Left lung (tissue), 10 donors: ENCODE results near the gene CYBA. TPM values are rescaled to one million over a fixed set of nuclear protein-coding genes. Genes with fewer than 3 reads are reported as not detected.

ENCODE experiments used
- ATAC-seq: fragments of 200-7000 bp; cut with Tn5 transposase; one replicate; pipeline ENCODE4 v1.9.1; 2020; ENCODE audit warnings: moderate library complexity
- DNase-seq, 4 donors: peaks; one replicate each; pipeline ENCODE4 v3.0.0-alpha.2; 2013 to 2020
- H3K27ac ChIP-seq, 2 donors: fragments of 200-600 bp; sonication (generic) in 1 of 2; one replicate each; pipeline versions ENCODE4 v1.5.0 to v1.8.0; 2020 to 2021
- H3K27me3 ChIP-seq, 2 donors: fragments of 200-600 bp; sonication (generic) in 1 of 2; one replicate each; pipeline versions ENCODE4 v1.5.0 to v1.8.0; 2020 to 2021
- H3K36me3 ChIP-seq, 2 donors: fragments of 200-600 bp; sonication (generic) in 1 of 2; one replicate each; pipeline versions ENCODE4 v1.5.0 to v1.8.0; 2020 to 2021
- H3K4me1 ChIP-seq, 2 donors: fragments of 200-600 bp; one replicate each; pipeline ENCODE4 v1.8.0; 2021
- H3K4me3 ChIP-seq, 2 donors: fragments of 200-600 bp; sonication (generic) in 1 of 2; one replicate each; pipeline versions ENCODE4 v1.5.0 to v1.8.0; 2020 to 2021; ENCODE audit warnings: mild to moderate bottlenecking in 1 of 2
- H3K9me3 ChIP-seq, 2 donors: fragments of 200-600 bp; sonication (generic) in 1 of 2; one replicate each; pipeline versions ENCODE4 v1.5.0 to v1.8.0; 2020 to 2021
- intact Hi-C, 2 donors: fragments of 100-400 bp; cut with DNase I; formaldehyde crosslinking; loops; one replicate each; pipeline versions ENCODE4 v1.11.2 to v1.14.2; 2022
- polyA plus RNA-seq, 6 donors: library from polyadenylated mRNA; unstranded; fragments of 120-200 nt; gene quantifications; one replicate each; pipeline ENCODE4 v1.2.1, GENCODE V29; 2013; ENCODE audit not compliant: insufficient read length in 6 of 6
- total RNA-seq, 2 donors: library from RNA; stranded (reverse); fragmentation: NEBNext Ultra II Directional; extraction: Animal tissue kit (Norgen Biotek cat#: 25700); gene quantifications; one replicate each; pipeline ENCODE4 v1.2.1, GENCODE V29; 2021
- TF ChIP-seq, protein P1 (sequence below), 2 donors: fragments of 200-600 bp; sonication (generic) in 1 of 2; IDR thresholded peaks; one replicate each; pipeline versions ENCODE4 v1.5.0 to v1.8.0; 2021; ENCODE audit warnings: antibody characterized with exemption in 2 of 2
- donor health status: DM: no; HTN: yes; CAD: no.
- donor health status: DM: no; HTN: no; CAD: no.

Gene CYBA
- total and polyA plus RNA-seq, 8 donors, result 48.8 to 396 (median 77.3) TPM

DNA sequence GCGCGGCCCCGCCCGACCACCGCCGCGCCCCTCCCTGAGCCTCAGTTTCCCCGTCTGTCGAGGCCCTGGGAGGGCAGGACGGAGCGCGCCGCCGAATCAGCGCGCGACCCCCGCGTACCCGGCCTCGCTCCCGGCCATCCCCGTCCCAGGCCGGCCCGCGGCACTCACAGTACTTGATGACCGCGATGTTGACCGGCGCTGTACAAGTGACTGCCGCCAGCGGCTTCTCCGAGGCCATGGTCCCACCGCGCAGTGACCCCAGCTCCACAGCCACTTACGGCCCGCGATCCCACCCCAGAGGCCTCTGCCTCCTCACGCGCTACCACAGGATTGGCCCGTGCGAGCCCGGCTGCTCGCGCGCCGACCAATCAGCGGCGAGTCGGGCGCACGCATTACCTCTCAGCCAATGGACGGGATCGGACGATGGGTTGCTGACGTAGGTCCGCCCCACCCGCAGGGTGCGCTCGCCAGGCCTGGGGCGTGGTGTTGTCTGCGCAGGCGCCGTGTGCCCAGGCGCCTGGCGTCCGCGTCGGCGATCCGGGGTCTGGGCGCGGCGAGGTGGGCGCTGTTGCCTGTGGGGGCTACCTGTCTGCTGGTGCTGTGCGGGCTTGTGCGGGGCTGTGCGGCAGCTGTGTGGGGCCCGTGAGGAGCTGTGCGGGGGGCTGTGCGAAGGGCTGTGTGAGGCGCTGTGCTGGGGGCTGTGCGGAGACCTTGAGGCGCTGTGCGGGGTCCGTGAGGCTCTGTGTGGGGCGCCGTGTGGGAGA is 12.2 kb upstream of the CYBA start, which contains the start of gene MVD:
TSS of gene MVD (minus strand) at position 249 of the 764 bp plus-strand sequence. CDS start at position 238, 11 bp downstream.
- DNase-seq, result peak; percentile 95 to 99 (median 96)
- H3K9me3 ChIP-seq, result no peaks in the 10 kb centered on the region
- ATAC-seq, result peak; percentile 98
- peaks cover 0 to 35% of the 10 kb centered on the region in 2 donors for H3K4me1 ChIP-seq
- peaks cover 0 to 11% of the 10 kb centered on the region in 2 donors for H3K36me3 ChIP-seq
- intact Hi-C loops, result no loop called here
- peak within 1 kb of the TSS; percentile 97 to 98 for H3K4me3 ChIP-seq
- TF ChIP-seq, protein P1, sequence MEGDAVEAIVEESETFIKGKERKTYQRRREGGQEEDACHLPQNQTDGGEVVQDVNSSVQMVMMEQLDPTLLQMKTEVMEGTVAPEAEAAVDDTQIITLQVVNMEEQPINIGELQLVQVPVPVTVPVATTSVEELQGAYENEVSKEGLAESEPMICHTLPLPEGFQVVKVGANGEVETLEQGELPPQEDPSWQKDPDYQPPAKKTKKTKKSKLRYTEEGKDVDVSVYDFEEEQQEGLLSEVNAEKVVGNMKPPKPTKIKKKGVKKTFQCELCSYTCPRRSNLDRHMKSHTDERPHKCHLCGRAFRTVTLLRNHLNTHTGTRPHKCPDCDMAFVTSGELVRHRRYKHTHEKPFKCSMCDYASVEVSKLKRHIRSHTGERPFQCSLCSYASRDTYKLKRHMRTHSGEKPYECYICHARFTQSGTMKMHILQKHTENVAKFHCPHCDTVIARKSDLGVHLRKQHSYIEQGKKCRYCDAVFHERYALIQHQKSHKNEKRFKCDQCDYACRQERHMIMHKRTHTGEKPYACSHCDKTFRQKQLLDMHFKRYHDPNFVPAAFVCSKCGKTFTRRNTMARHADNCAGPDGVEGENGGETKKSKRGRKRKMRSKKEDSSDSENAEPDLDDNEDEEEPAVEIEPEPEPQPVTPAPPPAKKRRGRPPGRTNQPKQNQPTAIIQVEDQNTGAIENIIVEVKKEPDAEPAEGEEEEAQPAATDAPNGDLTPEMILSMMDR (IDR thresholded peaks at IDR 0.05), result no peak
- H3K27me3 ChIP-seq, result no peaks in the 10 kb centered on the region
- H3K27ac ChIP-seq, result peak within 1 kb of the TSS; percentile 65 to 85

GRCh38 chr16:88662222-88662842 is 11.5 kb upstream of the CYBA start:
- DNase-seq (peak in 1 of 4 donors; percentile 82), ATAC-seq (peak; percentile 11)
- intact Hi-C loops, result no loop called here
- H3K4me1 ChIP-seq, result peaks cover 0 to 35% of the 10 kb centered on the region in 2 donors
- H3K27me3 ChIP-seq, result no peaks in the 10 kb centered on the region
- peak overlapping the region; percentile 65 to 85 for H3K27ac ChIP-seq
- H3K4me3 ChIP-seq, result peak overlapping the region; percentile 97 to 98
- TF ChIP-seq, protein P1 (IDR thresholded peaks at IDR 0.05), result no peak
- H3K36me3 ChIP-seq, result peaks cover 0 to 18% of the 10 kb centered on the region in 2 donors
- no peaks in the 10 kb centered on the region for H3K9me3 ChIP-seq

GRCh38 chr16:88661468-88661867 is 10.6 kb upstream of the CYBA start:
- intact Hi-C loops, result no loop called here
- no peaks in the 10 kb centered on the region for H3K27me3 ChIP-seq
- no peaks in the 10 kb centered on the region for H3K9me3 ChIP-seq
- DNase-seq (no peak), ATAC-seq (no peak)
- TF ChIP-seq, protein P1 (IDR thresholded peaks at IDR 0.05), result no peak
- H3K27ac ChIP-seq, result no peak overlapping the region
- peaks cover 0 to 35% of the 10 kb centered on the region in 2 donors for H3K4me1 ChIP-seq
- H3K4me3 ChIP-seq, result peak overlapping the region in 1 of 2 donors; percentile 98
- H3K36me3 ChIP-seq, result peaks cover 0 to 27% of the 10 kb centered on the region in 2 donors

DNA sequence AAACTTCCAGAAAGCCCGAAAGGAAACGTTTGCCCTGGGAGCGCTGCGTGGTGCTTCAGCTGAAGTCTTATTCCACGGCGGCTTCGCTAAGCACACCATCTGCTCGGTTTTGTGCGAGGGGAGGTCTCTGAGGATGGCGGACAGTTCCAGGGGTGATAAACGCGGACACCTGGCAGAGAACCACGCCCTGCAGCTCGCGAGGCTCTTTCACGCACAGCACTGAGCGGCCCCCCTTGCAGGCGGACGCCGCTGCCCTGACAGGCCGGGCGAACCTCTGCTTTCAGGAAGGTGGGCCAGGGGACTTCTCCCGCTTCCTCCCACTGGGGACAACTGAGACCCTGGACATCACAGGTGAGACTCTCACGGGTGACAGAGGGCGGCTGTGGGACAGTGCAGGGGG is 8.3 kb upstream of the CYBA start:
- DNase-seq (no peak), ATAC-seq (no peak)
- Histone ChIP-seq H3K4me1 (peaks cover 0 to 21% of the 10 kb centered on the region in 2 donors), H3K9me3 (no peaks in the 10 kb centered on the region), H3K36me3 (peaks cover 0 to 50% of the 10 kb centered on the region in 2 donors), H3K27ac (no peak overlapping the region), H3K27me3 (no peaks in the 10 kb centered on the region), H3K4me3 (no peak overlapping the region)
- intact Hi-C loops, result no loop called here
- TF ChIP-seq, protein P1 (IDR thresholded peaks at IDR 0.05), result no peak

- no peak overlapping the region for H3K4me3 ChIP-seq
- H3K27ac ChIP-seq, result no peak overlapping the region
- no peaks in the 10 kb centered on the region for H3K27me3 ChIP-seq
- intact Hi-C loops, result no loop called here
- no peaks in the 10 kb centered on the region for H3K9me3 ChIP-seq
- DNase-seq (no peak), ATAC-seq (no peak)
- TF ChIP-seq, protein P1 (IDR thresholded peaks at IDR 0.05), result no peak
- peaks cover 0 to 54% of the 10 kb centered on the region in 2 donors for H3K36me3 ChIP-seq
- H3K4me1 ChIP-seq, result peaks cover 0 to 17% of the 10 kb centered on the region in 2 donors
Measured at GRCh38 chr16:88658714-88659113, 7.9 kb upstream of the CYBA start.
